Measurements from ENCODE around the gene TSGA10.
A peak's percentile ranks its signal among the peaks of the same experiment; 100 is the strongest.
"Not testable (repeated sequence)": the region's sequence is repeated elsewhere in the genome, so short reads cannot be mapped to it uniquely, and the experiment has no call there.

TSGA10 gene

GRCh38 chr2:99066075-99066958, 88.4 kb downstream of the TSGA10 start:
- H3K27me3 ChIP-seq (ENCODE audit: insufficient read depth, low read length) = no peaks in the 10 kb centered on the region
- H3K27ac ChIP-seq (ENCODE audit: low read depth, low read length) = no peak overlapping the region
- H3K4me1 ChIP-seq (ENCODE audit: insufficient read depth, low read length) = no peaks in the 10 kb centered on the region
- H3K36me3 ChIP-seq (ENCODE audit: insufficient read depth, low read length) = no peaks in the 10 kb centered on the region
- no peak overlapping the region for H3K4me3 ChIP-seq (ENCODE audit: low read length)
- 53% methylated on average over 2 of the region's 3 CpGs for WGBS
- H3K9ac ChIP-seq (ENCODE audit: low read depth, low read length) = no peak overlapping the region
- no peaks in the 10 kb centered on the region for H3K9me3 ChIP-seq (ENCODE audit: insufficient read depth, low read depth, low read length)

- not testable (repeated sequence) for H3K9ac ChIP-seq (ENCODE audit: low read depth, low read length); H3K36me3 ChIP-seq (ENCODE audit: insufficient read depth, low read length); H3K27me3 ChIP-seq (ENCODE audit: insufficient read depth, low read length); H3K4me3 ChIP-seq (ENCODE audit: low read length); H3K4me1 ChIP-seq (ENCODE audit: insufficient read depth, low read length); H3K27ac ChIP-seq (ENCODE audit: low read depth, low read length); H3K9me3 ChIP-seq (ENCODE audit: insufficient read depth, low read depth, low read length)
- 93% methylated on average over 6 of the region's 6 CpGs for WGBS
These were observed 105.6 kb downstream of the TSGA10 start for GRCh38 chr2:99049187-99049586.

GRCh38 chr2:99040736-99041300, 113.9 kb downstream of the TSGA10 start:
- no CpG with 5 or more reads among the region's 2 CpGs for WGBS
- H3K27ac ChIP-seq (ENCODE audit: low read depth, low read length) = 0 out of 2 replicates have a peak overlapping the region, but pooled peaks have one; percentile 25

GRCh38 chr2:99035920-99036319, 118.8 kb downstream of the TSGA10 start:
- Histone ChIP-seq H3K9ac (ENCODE audit: low read depth, low read length) (no peak overlapping the region), H3K4me1 (ENCODE audit: insufficient read depth, low read length) (no peaks in the 10 kb centered on the region), H3K27ac (ENCODE audit: low read depth, low read length) (no peak overlapping the region), H3K36me3 (ENCODE audit: insufficient read depth, low read length) (no peaks in the 10 kb centered on the region), H3K9me3 (ENCODE audit: insufficient read depth, low read depth, low read length) (peaks cover 6% of the 10 kb centered on the region; the same call in 1 of the 2 replicates), H3K4me3 (ENCODE audit: low read length) (no peak overlapping the region), H3K27me3 (ENCODE audit: insufficient read depth, low read length) (no peaks in the 10 kb centered on the region)
- WGBS = no CpG with 5 or more reads among the region's 1 CpG

More at GRCh38 chr2:99040736-99041300, 113.9 kb downstream of the TSGA10 start:
- H3K27me3 ChIP-seq (ENCODE audit: insufficient read depth, low read length); H3K9me3 ChIP-seq (ENCODE audit: insufficient read depth, low read depth, low read length); H3K9ac ChIP-seq (ENCODE audit: low read depth, low read length); H3K4me1 ChIP-seq (ENCODE audit: insufficient read depth, low read length); H3K36me3 ChIP-seq (ENCODE audit: insufficient read depth, low read length); H3K4me3 ChIP-seq (ENCODE audit: low read length): not testable (repeated sequence)

- no peaks in the 10 kb centered on the region for H3K36me3 ChIP-seq (ENCODE audit: insufficient read depth, low read length)
- no peak overlapping the region for H3K9ac ChIP-seq (ENCODE audit: low read depth, low read length)
- no peaks in the 10 kb centered on the region for H3K9me3 ChIP-seq (ENCODE audit: insufficient read depth, low read depth, low read length)
- no peaks in the 10 kb centered on the region for H3K4me1 ChIP-seq (ENCODE audit: insufficient read depth, low read length)
- WGBS = 96% methylated on average over 6 of the region's 6 CpGs
- no peaks in the 10 kb centered on the region for H3K27me3 ChIP-seq (ENCODE audit: insufficient read depth, low read length)
- no peak overlapping the region for H3K4me3 ChIP-seq (ENCODE audit: low read length)
- H3K27ac ChIP-seq (ENCODE audit: low read depth, low read length) = no peak overlapping the region
These were observed 122.0 kb downstream of the TSGA10 start for GRCh38 chr2:99032786-99033185.

GRCh38 chr2:99032001-99032400, 122.7 kb downstream of the TSGA10 start:
- Histone ChIP-seq H3K36me3 (ENCODE audit: insufficient read depth, low read length) (no peaks in the 10 kb centered on the region), H3K4me1 (ENCODE audit: insufficient read depth, low read length) (no peaks in the 10 kb centered on the region), H3K27me3 (ENCODE audit: insufficient read depth, low read length) (no peaks in the 10 kb centered on the region), H3K4me3 (ENCODE audit: low read length) (no peak overlapping the region), H3K9me3 (ENCODE audit: insufficient read depth, low read depth, low read length) (no peaks in the 10 kb centered on the region), H3K9ac (ENCODE audit: low read depth, low read length) (no peak overlapping the region), H3K27ac (ENCODE audit: low read depth, low read length) (no peak overlapping the region)
- 83% methylated on average over 2 of the region's 2 CpGs for WGBS

- Histone ChIP-seq H3K4me3 (ENCODE audit: low read length) (no peak overlapping the region), H3K9me3 (ENCODE audit: insufficient read depth, low read depth, low read length) (no peaks in the 10 kb centered on the region), H3K9ac (ENCODE audit: low read depth, low read length) (no peak overlapping the region), H3K36me3 (ENCODE audit: insufficient read depth, low read length) (no peaks in the 10 kb centered on the region), H3K27me3 (ENCODE audit: insufficient read depth, low read length) (no peaks in the 10 kb centered on the region), H3K4me1 (ENCODE audit: insufficient read depth, low read length) (no peaks in the 10 kb centered on the region), H3K27ac (ENCODE audit: low read depth, low read length) (no peak overlapping the region)
- 63% methylated on average over 2 of the region's 3 CpGs for WGBS
These were observed 123.3 kb downstream of the TSGA10 start for GRCh38 chr2:99031481-99031880.

GRCh38 chr2:99028558-99028957, 126.2 kb downstream of the TSGA10 start:
- 78% methylated on average over 3 of the region's 4 CpGs for WGBS
- no peaks in the 10 kb centered on the region for H3K27me3 ChIP-seq (ENCODE audit: insufficient read depth, low read length)
- H3K4me1 ChIP-seq (ENCODE audit: insufficient read depth, low read length) = no peaks in the 10 kb centered on the region
- no peaks in the 10 kb centered on the region for H3K36me3 ChIP-seq (ENCODE audit: insufficient read depth, low read length)
- H3K27ac ChIP-seq (ENCODE audit: low read depth, low read length) = no peak overlapping the region
- no peak overlapping the region for H3K4me3 ChIP-seq (ENCODE audit: low read length)
- H3K9me3 ChIP-seq (ENCODE audit: insufficient read depth, low read depth, low read length) = 0 out of 2 replicates have a peak, but pooled peaks cover 3% of the 10 kb centered on the region
- no peak overlapping the region for H3K9ac ChIP-seq (ENCODE audit: low read depth, low read length)

- Histone ChIP-seq H3K36me3 (ENCODE audit: insufficient read depth, low read length) (no peaks in the 10 kb centered on the region), H3K27ac (ENCODE audit: low read depth, low read length) (no peak overlapping the region), H3K9ac (ENCODE audit: low read depth, low read length) (no peak overlapping the region), H3K4me3 (ENCODE audit: low read length) (no peak overlapping the region), H3K27me3 (ENCODE audit: insufficient read depth, low read length) (no peaks in the 10 kb centered on the region), H3K9me3 (ENCODE audit: insufficient read depth, low read depth, low read length) (0 out of 2 replicates have a peak, but pooled peaks cover 3% of the 10 kb centered on the region), H3K4me1 (ENCODE audit: insufficient read depth, low read length) (no peaks in the 10 kb centered on the region)
- 68% methylated on average over 4 of the region's 4 CpGs for WGBS
These were observed 126.9 kb downstream of the TSGA10 start for GRCh38 chr2:99027856-99028255.

GRCh38 chr2:99000708-99001107, 154.0 kb downstream of the TSGA10 start:
- H3K27me3 ChIP-seq (ENCODE audit: insufficient read depth, low read length) = no peaks in the 10 kb centered on the region
- WGBS = 90% methylated on average over 10 of the region's 10 CpGs
- H3K9ac ChIP-seq (ENCODE audit: low read depth, low read length) = no peak overlapping the region
- no peak overlapping the region for H3K4me3 ChIP-seq (ENCODE audit: low read length)
- H3K27ac ChIP-seq (ENCODE audit: low read depth, low read length) = no peak overlapping the region
- peaks cover 24% of the 10 kb centered on the region for H3K9me3 ChIP-seq (ENCODE audit: insufficient read depth, low read depth, low read length)
- no peaks in the 10 kb centered on the region for H3K36me3 ChIP-seq (ENCODE audit: insufficient read depth, low read length)
- H3K4me1 ChIP-seq (ENCODE audit: insufficient read depth, low read length) = no peaks in the 10 kb centered on the region

- 97% methylated on average over 26 of the region's 28 CpGs for WGBS
These were observed 166.0 kb downstream of the TSGA10 start for GRCh38 chr2:98988695-98989094.

More at GRCh38 chr2:98988695-98989094, 166.0 kb downstream of the TSGA10 start:
- H3K4me1 ChIP-seq (ENCODE audit: insufficient read depth, low read length); H3K9ac ChIP-seq (ENCODE audit: low read depth, low read length); H3K27me3 ChIP-seq (ENCODE audit: insufficient read depth, low read length); H3K9me3 ChIP-seq (ENCODE audit: insufficient read depth, low read depth, low read length); H3K4me3 ChIP-seq (ENCODE audit: low read length); H3K27ac ChIP-seq (ENCODE audit: low read depth, low read length); H3K36me3 ChIP-seq (ENCODE audit: insufficient read depth, low read length): not testable (repeated sequence)
